Measurements from ENCODE around the gene DHRS7B.

DHRS7B gene

DNA sequence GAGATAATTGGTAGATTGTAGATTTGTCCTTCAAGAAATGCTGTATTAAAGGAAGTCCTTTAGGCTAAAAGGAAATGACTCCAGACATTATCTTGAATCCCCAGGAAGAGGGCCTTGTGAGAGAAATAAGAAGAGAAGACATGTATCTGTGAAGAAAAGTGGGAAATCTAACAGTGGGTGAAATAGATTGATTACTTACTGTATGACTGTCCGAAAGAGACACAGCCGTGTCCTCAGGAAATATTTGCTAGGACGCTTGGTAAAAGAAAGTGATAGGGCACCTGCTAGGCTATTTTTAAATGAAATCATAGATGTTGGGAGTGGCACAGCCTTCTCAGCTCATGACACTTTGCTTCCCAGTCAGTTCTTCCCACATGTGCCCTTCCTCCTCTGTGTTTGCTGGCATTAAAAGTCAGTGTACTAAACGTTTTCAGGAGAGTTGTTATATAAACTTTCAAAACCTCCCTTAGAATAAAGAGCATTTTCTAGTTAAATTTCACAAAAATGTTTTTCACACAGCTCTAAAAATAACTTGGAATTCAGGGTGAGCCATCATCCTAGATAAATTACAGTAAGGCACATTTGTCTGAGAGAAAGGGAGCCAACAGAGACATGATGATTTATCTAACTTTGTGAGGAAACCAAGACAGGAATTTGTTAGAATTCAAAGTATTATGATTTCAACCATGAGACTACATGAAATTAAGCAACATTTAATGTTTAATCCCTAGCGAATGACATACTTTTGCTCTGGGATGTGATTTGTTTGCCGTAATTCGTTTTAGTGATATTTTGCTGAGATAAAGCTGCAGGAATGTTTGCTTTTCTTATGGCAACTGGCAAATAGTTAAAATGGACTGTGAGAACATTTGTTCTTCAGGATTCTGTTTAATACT, 35.0 kb downstream of the DHRS7B start:
- no peak for DNase-seq

- no peak for DNase-seq
These were observed 35.6 kb downstream of the DHRS7B start for GRCh38 chr17:21162394-21162775.

GRCh38 chr17:21163101-21163500, 36.3 kb downstream of the DHRS7B start:
- no peak for DNase-seq

DNA sequence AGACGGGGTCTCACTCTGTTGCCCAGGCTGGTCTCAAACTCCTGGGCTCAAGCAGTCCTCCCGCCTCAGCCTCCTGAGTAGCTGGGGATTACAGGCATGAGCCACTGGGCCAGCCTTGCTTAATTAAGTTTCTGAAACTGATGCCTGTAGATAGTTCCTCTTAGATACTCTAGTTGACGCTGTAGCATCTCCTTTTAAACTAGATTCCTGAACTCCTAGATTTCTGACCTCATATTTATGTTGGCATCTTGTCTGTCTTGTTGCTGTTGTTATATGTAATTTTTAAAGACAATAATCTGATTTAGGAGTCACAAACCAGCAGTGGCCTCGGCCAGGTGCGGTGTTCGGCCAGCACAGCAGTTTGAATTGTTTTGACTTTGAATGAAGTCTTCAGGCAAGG, 37.5 kb downstream of the DHRS7B start:
- DNase-seq: no peak

DNA sequence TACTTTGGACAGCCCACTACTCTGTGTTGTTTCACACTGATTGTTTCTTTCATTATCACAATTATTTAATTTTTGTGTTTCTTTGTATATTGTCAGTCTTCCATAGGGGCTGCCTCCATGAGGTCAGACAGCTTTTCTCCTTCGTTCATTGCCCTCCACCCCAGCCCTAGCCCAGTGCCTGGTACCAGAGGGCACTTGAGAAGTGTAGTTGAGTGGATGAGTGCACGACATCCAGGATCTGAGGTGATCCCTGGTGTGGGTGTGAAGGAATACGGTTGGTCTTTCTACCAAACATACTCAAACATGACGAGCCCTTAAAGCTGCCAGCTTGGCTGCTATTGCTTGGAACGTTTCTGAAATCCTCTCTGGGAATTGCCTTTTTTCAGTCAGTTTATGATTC, 37.9 kb downstream of the DHRS7B start:
- no peak for DNase-seq

DNA sequence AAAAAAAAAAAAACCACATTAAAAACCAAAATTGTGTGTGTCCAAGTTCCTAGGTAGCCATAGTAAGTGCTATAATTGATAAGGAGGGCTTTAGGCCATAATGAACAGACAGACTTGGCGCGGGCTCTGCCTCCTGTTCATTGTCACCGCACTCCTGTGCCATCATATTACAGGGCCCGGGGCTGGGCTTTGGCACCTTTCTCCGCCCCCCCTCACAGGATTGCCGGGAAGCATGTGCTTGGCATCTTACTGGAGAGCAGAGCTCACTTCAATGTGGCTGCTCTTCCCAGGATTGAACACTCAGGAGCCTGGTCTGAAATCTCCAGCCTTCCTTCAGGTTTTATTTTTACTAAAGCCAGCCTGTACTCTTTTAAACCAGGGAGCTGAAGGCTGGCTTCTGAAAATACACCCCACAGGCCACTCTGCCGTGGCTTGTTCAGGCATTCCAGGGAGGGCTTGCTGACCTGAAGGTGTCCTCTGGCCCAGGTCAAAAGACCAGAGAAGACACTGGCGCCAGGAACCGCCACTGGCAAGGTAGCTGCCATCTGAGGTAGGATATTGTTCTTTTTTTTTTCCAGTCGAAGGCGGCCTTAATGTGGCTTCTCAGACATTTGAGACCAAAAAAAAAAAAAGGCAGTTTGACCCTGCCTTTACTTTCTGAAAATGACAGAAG, 39.3 kb downstream of the DHRS7B start:
- DNase-seq: no peak

- DNase-seq: no peak
These were observed 39.9 kb downstream of the DHRS7B start for GRCh38 chr17:21166595-21167210.

- DNase-seq: no peak
These were observed 40.5 kb downstream of the DHRS7B start for GRCh38 chr17:21167303-21167702.

GRCh38 chr17:21168555-21168865, 41.7 kb downstream of the DHRS7B start:
- no peak for DNase-seq

DNA sequence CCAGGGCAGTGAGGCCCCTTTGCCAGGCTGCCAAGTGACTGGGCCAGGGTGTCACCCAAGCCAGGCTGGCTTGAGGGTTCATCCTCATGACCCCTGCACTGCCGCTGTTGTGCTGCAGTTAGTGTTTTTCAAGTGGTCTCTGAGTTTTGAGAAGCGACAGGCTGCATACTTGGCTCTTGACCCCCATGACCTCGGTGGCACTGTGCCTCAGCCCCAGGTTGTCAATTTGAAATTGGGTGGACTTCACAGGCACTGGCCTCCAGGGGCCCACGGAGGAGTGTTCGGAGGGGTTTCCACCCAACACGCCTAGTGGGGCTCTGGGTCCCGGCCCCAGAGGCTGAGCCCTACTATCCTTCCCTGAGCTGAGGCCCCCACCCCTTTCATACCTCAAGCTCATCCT, 42.7 kb downstream of the DHRS7B start:
- no peak for DNase-seq

DNA sequence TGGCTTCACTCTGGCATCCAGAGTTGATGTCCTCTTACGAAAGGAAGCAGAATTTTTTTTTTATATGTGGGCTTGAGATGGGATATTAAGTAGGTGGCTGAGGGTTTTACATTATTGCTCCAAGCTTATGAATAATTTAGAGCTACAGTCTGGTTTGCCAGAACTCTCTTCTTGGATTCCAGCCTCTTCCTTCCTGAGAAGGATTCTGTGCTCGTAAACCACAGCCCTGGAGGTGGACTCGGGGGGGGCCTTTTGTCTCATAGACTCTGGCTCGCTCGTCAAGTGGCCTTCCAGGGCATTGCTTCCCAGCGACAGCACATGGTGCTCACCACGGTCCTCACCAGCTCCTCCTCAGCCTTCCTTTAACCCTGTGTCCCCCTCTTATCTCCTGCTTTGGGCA, 44.0 kb downstream of the DHRS7B start:
- no peak for DNase-seq

- no peak for DNase-seq
These were observed 44.7 kb downstream of the DHRS7B start for GRCh38 chr17:21171309-21171922.

DNA sequence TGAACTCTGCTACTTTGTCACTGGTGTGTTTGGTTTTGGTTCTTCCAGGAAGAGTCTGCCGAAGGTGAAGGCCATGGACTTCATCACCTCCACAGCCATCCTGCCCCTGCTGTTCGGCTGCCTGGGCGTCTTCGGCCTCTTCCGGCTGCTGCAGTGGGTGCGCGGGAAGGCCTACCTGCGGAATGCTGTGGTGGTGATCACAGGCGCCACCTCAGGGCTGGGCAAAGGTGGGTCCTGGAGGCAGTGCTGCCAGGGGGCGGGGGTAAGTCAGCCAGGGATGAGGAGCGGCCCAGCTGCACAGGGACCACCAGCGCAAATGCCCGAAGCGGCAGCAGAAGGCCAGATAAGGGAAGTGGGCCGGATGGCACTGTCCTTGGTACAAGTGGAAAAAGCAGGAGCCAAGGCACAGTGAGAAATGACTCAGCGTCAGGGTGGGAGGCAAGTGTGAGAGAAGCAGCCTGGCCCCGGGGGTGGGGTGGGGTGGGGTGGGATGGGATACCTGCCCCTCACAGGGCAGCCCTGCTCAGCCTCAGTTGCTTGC, 45.3 kb downstream of the DHRS7B start:
- no peak for DNase-seq

GRCh38 chr17:21172846-21173245, 46.1 kb downstream of the DHRS7B start:
- no peak for DNase-seq

DNA sequence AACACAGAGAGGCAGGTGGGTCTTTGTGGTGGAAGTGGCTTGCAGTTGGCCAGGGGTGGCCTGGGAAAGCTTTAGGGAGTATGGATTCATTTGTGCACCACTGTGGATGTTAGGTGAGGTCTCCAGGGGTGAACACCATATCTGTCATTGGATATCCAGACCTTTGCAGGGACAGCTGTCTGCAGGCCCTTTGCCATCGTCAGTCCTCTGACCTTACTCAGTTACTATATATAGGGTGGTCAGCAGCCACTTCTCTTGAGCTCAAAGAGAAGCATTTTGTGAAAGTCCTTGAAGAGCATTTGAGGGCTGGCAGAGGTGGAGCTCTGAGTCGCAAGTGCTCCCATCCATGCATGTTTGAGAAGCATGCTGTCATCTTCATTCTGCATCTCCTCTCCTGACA, 46.8 kb downstream of the DHRS7B start:
- no peak for DNase-seq

- DNase-seq: no peak
These were observed 47.4 kb downstream of the DHRS7B start for GRCh38 chr17:21174186-21174585.

GRCh38 chr17:21174713-21175112, 47.9 kb downstream of the DHRS7B start:
- DNase-seq: no peak

DNA sequence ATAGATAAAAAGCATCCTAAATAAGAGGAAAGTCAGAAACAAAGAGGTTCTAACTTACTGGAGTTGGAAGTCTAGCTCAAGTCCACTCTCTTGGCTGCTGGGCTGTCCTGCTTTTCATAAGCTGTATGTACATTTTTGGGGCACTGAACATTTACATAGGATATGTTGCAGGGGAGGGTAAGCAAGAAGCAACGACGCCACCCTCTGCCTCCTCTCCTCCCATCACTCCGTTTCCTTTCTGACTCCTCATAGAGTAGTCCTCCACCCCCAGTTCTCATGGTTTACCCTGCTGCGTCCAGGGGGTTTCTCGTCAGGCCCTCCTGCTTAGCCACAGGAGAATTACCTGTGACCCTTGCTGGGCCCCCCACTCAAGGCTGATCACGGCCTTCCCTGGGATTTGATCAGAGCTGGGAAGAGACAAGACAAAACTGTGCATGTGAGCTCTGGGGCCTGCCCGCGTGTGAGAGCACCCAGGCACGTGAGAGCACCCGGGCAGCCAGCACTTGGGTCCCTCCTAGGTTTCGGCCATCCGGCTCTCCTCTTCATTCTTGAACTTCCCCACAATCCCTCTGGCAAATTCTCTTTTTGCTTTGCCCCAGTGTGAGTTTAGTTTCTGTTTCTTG, 50.1 kb downstream of the DHRS7B start:
- no peak for DNase-seq

GRCh38 chr17:21177401-21177800, 50.6 kb downstream of the DHRS7B start:
- no peak for DNase-seq

DNA sequence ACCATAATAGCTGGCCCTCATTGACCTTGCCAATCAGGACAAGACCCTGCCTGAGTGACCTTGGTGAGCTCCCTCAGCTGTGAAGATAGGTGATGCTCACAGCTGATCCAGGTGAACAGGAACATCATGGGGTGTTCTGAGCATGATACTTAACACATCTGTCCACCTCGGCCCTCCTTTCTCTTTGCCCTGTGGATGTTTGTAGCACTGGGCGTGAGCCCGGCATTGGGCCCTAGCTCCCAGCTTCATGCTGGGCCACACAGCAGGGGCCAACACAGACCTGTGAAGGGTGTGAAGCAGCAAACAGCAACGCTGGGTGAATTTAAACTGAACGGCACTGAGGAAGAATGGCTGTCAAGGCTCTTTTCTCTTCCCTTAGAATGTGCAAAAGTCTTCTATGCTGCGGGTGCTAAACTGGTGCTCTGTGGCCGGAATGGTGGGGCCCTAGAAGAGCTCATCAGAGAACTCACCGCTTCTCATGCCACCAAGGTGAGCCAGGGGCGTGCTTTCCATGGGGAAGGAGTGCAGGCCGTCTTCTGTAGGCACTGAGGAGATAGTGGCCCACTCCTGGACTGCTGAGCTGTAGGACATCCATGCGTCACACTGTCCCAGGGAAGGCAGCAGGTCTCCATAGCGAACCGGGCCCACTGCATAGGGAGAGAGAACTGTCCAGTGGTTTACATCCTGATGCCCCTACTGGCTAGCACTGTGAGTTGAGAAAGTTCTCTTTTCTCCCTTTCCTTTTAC, 51.3 kb downstream of the DHRS7B start:
- no peak for DNase-seq

- no peak for DNase-seq
These were observed 56.7 kb downstream of the DHRS7B start for GRCh38 chr17:21183468-21183867.

DNA sequence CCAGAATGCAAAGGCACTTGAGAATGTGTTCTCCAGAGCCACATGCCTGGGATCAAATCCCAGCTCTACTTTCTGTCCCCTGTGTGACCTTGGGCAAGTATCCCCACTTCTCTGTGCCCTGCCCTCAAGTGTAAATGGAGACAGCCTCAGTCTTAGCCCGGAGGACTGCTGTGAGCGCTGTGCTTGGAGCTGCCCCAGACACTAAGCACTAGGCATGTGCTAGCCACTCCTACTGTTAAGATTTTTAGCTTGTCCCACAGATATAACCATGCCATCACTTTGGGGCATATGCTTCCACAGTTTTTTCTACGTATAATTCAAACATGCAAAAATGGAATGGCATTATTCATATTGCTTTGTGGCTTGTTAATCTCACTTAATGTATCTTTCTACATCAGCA, 57.8 kb downstream of the DHRS7B start:
- DNase-seq: no peak

Measured in NCI-H524 (cell line).